Stimulated activated naive B cell treated with anti-CD40 and anti-IgM and Interleukin-4, amounts not matched to agents 10 μg/mL and 1 μg/mL and 100 μg/mL, for 72 hours (primary cell): ENCODE results near the gene CDK6.
"Not testable (repeated sequence)": the region's sequence is repeated elsewhere in the genome, so short reads cannot be mapped to it uniquely, and the experiment has no call there.

Experiments
- ATAC-seq, 2 donors: fragments of 150-1000 bp; cut with Tn5 transposase; replicated peaks; 2 replicates each; pipeline ENCODE4 v1.10.0; 2021; ENCODE audit warnings: moderate library complexity in 1 of 2
- DNase-seq: peaks from one replicate; pipeline ENCODE4 v3.0.0; 2021
- H3K27ac Mint-ChIP-seq: one replicate; pipeline ENCODE4 v1.8.0; 2022; ENCODE audit warnings: mild to moderate bottlenecking, mixed read lengths
- H3K27me3 Mint-ChIP-seq, 2 donors: one replicate each; pipeline ENCODE4 v1.8.0; 2022; ENCODE audit warnings: mixed read lengths in 2 of 2
- H3K36me3 Mint-ChIP-seq, 2 donors: one replicate each; pipeline ENCODE4 v1.8.0; 2022; ENCODE audit warnings: mixed read lengths in 2 of 2, mild to moderate bottlenecking in 1 of 2
- H3K4me1 Mint-ChIP-seq, 2 donors: one replicate each; pipeline ENCODE4 v1.8.0; 2022; ENCODE audit warnings: mixed read lengths in 2 of 2, mild to moderate bottlenecking in 1 of 2
- H3K4me3 Mint-ChIP-seq, 2 donors: one replicate each; pipeline ENCODE4 v1.8.0; 2022; ENCODE audit warnings: mild to moderate bottlenecking in 2 of 2, mixed read lengths in 2 of 2, moderate library complexity in 1 of 2
- H3K9me3 Mint-ChIP-seq, 2 donors: one replicate each; pipeline ENCODE4 v1.8.0; 2022; ENCODE audit warnings: mixed read lengths in 2 of 2, mild to moderate bottlenecking in 1 of 2

Gene CDK6

GRCh38 chr7:92836489-92836999, at the start of gene CDK6:
CDK6 (minus strand) TSS chr7:92836573; CDS start chr7:92833323, 3,250 bp downstream.
- Mint-ChIP-seq H3K27me3 (no peaks in the 10 kb centered on the region), H3K4me1 (peaks cover 20 to 22% of the 10 kb centered on the region in 2 donors), H3K4me3 (peak within 1 kb of the TSS; percentile 88 to 99), H3K36me3 (peaks cover 5 to 17% of the 10 kb centered on the region in 2 donors), H3K27ac (peak within 1 kb of the TSS; percentile 88), H3K9me3 (no peaks in the 10 kb centered on the region)
- peak; percentile 60 for DNase-seq
- peak; percentile 48 to 58 for ATAC-seq

- peaks cover 24 to 31% of the 10 kb centered on the region in 2 donors for H3K9me3 Mint-ChIP-seq
- H3K27ac Mint-ChIP-seq, H3K4me3 Mint-ChIP-seq, ATAC-seq, H3K27me3 Mint-ChIP-seq, DNase-seq: not testable (repeated sequence)
- peaks cover 0 to 20% of the 10 kb centered on the region in 2 donors for H3K36me3 Mint-ChIP-seq
- H3K4me1 Mint-ChIP-seq: peaks cover 16 to 25% of the 10 kb centered on the region in 2 donors
Measured at GRCh38 chr7:92886039-92886438, 49.7 kb upstream of the CDK6 start.

GRCh38 chr7:92884218-92884617, 47.8 kb upstream of the CDK6 start:
- ATAC-seq (peak; percentile 92 to 93), DNase-seq (no peak)
- Mint-ChIP-seq H3K27me3 (no peaks in the 10 kb centered on the region), H3K36me3 (peaks cover 0 to 20% of the 10 kb centered on the region in 2 donors), H3K27ac (no peak overlapping the region), H3K9me3 (peaks cover 24 to 31% of the 10 kb centered on the region in 2 donors), H3K4me3 (no peak overlapping the region), H3K4me1 (peaks cover 16 to 30% of the 10 kb centered on the region in 2 donors)

GRCh38 chr7:92882760-92883159, 46.4 kb upstream of the CDK6 start:
- H3K4me1 Mint-ChIP-seq: peaks cover 16 to 30% of the 10 kb centered on the region in 2 donors
- H3K27ac Mint-ChIP-seq: no peak overlapping the region
- H3K4me3 Mint-ChIP-seq: no peak overlapping the region
- no peak for DNase-seq
- no peak for ATAC-seq
- no peaks in the 10 kb centered on the region for H3K27me3 Mint-ChIP-seq
- peaks cover 0 to 12% of the 10 kb centered on the region in 2 donors for H3K36me3 Mint-ChIP-seq
- peaks cover 18 to 23% of the 10 kb centered on the region in 2 donors for H3K9me3 Mint-ChIP-seq

- Mint-ChIP-seq H3K27me3 (no peaks in the 10 kb centered on the region), H3K4me1 (peaks cover 14 to 30% of the 10 kb centered on the region in 2 donors), H3K9me3 (peaks cover 16% of the 10 kb centered on the region in 2 donors), H3K36me3 (peaks cover 0 to 10% of the 10 kb centered on the region in 2 donors), H3K27ac (no peak overlapping the region), H3K4me3 (no peak overlapping the region)
- ATAC-seq (no peak), DNase-seq (no peak)
Measured at GRCh38 chr7:92881091-92881485, 44.7 kb upstream of the CDK6 start.

- ATAC-seq (peak; percentile 17 to 28), DNase-seq (no peak)
- H3K4me1 Mint-ChIP-seq: peaks cover 14 to 33% of the 10 kb centered on the region in 2 donors
- peaks cover 0 to 10% of the 10 kb centered on the region in 2 donors for H3K36me3 Mint-ChIP-seq
- no peaks in the 10 kb centered on the region for H3K27me3 Mint-ChIP-seq
- no peak overlapping the region for H3K4me3 Mint-ChIP-seq
- no peak overlapping the region for H3K27ac Mint-ChIP-seq
- peaks cover 16% of the 10 kb centered on the region in 2 donors for H3K9me3 Mint-ChIP-seq
Measured at GRCh38 chr7:92880212-92881090, 44.1 kb upstream of the CDK6 start.

DNA sequence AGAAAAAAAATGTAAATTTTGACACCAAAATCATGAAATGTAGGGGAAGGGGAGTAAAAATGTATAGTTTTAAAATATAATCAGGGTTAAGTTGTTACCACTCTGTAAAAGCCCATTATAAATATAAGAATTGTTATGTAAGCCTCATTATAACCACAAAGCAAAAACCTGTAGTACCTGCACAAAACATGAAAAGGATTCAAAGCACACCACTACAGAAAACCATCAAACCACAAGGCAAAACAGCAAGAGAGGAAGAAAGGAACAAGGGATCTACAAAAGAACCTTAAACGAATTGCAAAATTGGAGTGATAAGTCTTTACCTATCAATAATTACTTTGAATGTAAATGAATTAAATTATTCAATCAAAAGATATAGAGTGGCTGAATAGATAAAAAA, 41.0 kb upstream of the CDK6 start:
- DNase-seq (no peak), ATAC-seq (no peak)
- no peak overlapping the region for H3K4me3 Mint-ChIP-seq
- H3K9me3 Mint-ChIP-seq: peaks cover 5 to 9% of the 10 kb centered on the region in 2 donors
- H3K27ac Mint-ChIP-seq: no peak overlapping the region
- H3K27me3 Mint-ChIP-seq: no peaks in the 10 kb centered on the region
- peaks cover 6 to 21% of the 10 kb centered on the region in 2 donors for H3K4me1 Mint-ChIP-seq
- peaks cover 0 to 4% of the 10 kb centered on the region in 2 donors for H3K36me3 Mint-ChIP-seq

DNA sequence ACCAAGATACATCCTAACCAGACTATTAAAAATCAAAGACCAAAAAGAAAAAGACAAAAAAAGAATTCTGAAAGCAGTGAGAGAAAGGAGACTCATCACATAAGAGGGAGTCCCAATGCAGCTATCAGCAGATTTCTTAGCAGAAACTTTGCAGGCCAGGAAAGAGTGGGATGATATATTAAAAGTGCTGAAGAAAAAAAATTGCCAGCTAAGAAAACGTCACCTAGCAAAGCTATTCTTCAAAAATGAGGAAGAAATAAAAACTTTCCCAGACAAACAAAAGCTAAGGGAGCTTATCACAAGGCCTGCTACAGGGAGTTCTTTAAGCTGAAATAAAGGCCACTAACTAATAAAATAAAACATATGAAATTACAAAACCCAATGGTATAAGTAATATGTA, 40.5 kb upstream of the CDK6 start:
- Mint-ChIP-seq H3K4me1 (peaks cover 6 to 21% of the 10 kb centered on the region in 2 donors), H3K4me3 (no peak overlapping the region), H3K36me3 (peaks cover 0 to 4% of the 10 kb centered on the region in 2 donors), H3K9me3 (peaks cover 5 to 8% of the 10 kb centered on the region in 2 donors), H3K27ac (no peak overlapping the region), H3K27me3 (no peaks in the 10 kb centered on the region)
- ATAC-seq (no peak), DNase-seq (no peak)

DNA sequence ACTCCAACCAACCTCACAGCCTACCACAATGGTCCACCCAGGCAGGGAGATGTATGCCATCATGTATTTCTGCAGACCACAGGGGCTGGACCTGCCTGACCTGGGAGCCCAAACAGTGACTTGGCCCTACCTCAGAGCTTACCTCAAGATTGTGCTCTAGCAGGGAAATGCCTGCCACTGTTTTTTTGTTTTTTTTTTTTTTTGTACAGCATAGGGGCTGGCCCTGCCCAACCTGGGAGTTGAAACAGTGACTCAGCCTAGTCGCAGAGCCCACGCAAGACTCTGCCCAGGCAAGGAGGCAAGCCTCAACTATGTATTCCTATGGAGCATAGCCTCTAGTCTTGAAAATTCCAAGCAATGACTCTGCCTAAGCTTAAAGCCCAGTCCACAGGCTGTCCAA, 39.3 kb upstream of the CDK6 start:
- H3K27me3 Mint-ChIP-seq: no peaks in the 10 kb centered on the region
- H3K27ac Mint-ChIP-seq: no peak overlapping the region
- H3K9me3 Mint-ChIP-seq: peaks cover 0 to under 1% of the 10 kb centered on the region in 2 donors
- no peaks in the 10 kb centered on the region for H3K36me3 Mint-ChIP-seq
- no peak for DNase-seq
- no peak overlapping the region for H3K4me3 Mint-ChIP-seq
- H3K4me1 Mint-ChIP-seq: peaks cover 6 to 21% of the 10 kb centered on the region in 2 donors
- ATAC-seq: peak; percentile 39 to 74

DNA sequence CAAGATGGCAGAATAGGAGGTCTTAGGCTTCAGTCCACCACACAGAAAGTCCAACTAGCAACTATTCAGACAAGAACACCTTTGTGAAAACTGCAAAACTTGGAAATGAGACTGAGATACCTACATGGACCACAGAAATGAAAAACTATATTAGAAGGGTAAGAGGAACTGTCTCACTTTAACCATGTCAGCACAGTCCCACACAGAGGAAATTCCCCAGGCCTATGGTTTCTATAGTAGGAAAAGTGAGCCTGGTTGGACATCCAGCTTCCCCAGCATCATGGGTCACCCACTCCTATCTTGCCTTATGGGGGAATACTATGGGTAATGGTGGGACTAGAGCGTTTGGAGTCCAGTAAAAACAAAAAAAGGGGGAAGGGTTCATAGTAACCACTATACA, 38.8 kb upstream of the CDK6 start:
- Mint-ChIP-seq H3K27ac (no peak overlapping the region), H3K9me3 (peaks cover 0 to 3% of the 10 kb centered on the region in 2 donors), H3K27me3 (no peaks in the 10 kb centered on the region), H3K4me3 (no peak overlapping the region), H3K4me1 (peaks cover 6 to 21% of the 10 kb centered on the region in 2 donors), H3K36me3 (no peaks in the 10 kb centered on the region)
- DNase-seq (no peak), ATAC-seq (peak; percentile 53 to 56)

GRCh38 chr7:92874567-92874966, 38.2 kb upstream of the CDK6 start:
- peaks cover 6 to 15% of the 10 kb centered on the region in 2 donors for H3K4me1 Mint-ChIP-seq
- no peak overlapping the region for H3K27ac Mint-ChIP-seq
- peaks cover 0 to 4% of the 10 kb centered on the region in 2 donors for H3K36me3 Mint-ChIP-seq
- peaks cover 4 to 5% of the 10 kb centered on the region in 2 donors for H3K9me3 Mint-ChIP-seq
- DNase-seq (no peak), ATAC-seq (no peak)
- no peaks in the 10 kb centered on the region for H3K27me3 Mint-ChIP-seq
- H3K4me3 Mint-ChIP-seq: no peak overlapping the region

DNA sequence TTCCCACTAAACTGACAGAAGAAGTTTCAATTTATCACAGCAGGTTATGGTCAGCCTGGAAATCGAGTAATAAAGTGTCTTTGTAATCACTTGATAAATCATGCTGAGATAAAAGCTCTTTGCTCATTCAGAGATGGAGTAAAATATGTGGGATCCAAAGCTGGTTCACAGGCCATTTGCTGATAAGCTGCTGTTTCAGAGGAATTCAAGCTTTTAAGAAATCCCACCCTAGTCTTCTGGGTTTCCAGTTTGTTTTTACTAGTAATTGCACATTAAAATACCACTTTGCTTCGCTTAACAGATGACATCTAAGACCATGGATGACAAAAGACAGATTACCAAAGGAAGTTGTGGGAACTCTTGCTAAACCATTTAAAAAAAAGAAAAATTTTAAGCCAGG, 37.4 kb upstream of the CDK6 start:
- no peak for DNase-seq
- peaks cover 6 to 15% of the 10 kb centered on the region in 2 donors for H3K4me1 Mint-ChIP-seq
- no peak overlapping the region for H3K27ac Mint-ChIP-seq
- H3K4me3 Mint-ChIP-seq: no peak overlapping the region
- H3K27me3 Mint-ChIP-seq: no peaks in the 10 kb centered on the region
- no peak for ATAC-seq
- peaks cover 9% of the 10 kb centered on the region in 2 donors for H3K9me3 Mint-ChIP-seq
- peaks cover 0 to 7% of the 10 kb centered on the region in 2 donors for H3K36me3 Mint-ChIP-seq

DNA sequence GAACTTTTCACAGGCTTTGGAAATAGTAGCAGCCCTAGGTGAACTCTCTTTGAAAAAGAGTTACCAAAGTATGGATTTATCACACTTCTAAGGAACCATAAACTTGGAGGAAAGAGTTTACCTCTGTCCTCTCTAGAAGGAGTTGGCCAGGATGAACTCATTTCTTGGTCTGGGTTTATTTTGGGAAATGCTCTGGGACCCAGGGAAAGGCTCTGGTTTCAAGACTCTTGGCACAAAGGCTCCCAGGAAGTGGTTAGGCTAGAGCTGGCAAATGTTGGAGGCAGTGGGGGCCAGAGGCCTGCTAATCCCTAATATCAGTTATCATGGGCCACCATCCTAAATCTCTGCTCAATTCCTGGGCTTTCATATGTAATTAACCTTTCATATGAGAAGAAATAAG, 36.3 kb upstream of the CDK6 start:
- no peaks in the 10 kb centered on the region for H3K27me3 Mint-ChIP-seq
- no peak overlapping the region for H3K27ac Mint-ChIP-seq
- DNase-seq (no peak), ATAC-seq (no peak)
- no peak overlapping the region for H3K4me3 Mint-ChIP-seq
- peaks cover 10 to 15% of the 10 kb centered on the region in 2 donors for H3K9me3 Mint-ChIP-seq
- peaks cover 6 to 15% of the 10 kb centered on the region in 2 donors for H3K4me1 Mint-ChIP-seq
- H3K36me3 Mint-ChIP-seq: peaks cover 6 to 11% of the 10 kb centered on the region in 2 donors

DNA sequence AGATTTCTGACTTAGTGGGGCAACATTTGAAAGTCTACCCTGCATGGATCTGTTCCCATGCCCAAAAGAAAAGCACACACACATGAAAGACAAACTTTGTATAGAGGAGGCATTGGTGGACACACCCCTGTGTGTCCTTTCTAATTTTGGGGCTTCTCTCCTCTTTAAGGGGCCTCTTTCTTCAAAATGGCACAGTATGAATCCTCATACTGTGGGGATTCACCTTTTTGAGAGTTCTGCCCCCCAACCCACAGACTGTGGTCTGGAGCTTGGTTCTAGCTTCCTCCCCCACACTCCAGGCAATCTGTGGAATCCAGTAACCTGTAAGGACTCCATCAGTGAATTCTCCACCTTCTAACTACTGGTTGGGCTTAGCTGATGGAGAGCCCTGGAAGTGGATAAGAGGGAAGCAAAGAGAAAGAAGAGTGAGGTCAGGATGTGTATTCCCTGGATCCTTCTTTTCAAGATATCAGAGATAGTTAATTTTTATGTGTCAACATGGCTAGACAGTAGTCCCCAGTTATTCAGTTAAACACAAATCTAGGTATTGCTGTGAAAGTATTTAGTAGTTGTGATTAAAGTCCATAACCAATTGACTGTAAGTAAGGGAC, 32.4 kb upstream of the CDK6 start:
- no peak overlapping the region for H3K27ac Mint-ChIP-seq
- peaks cover 6 to 11% of the 10 kb centered on the region in 2 donors for H3K36me3 Mint-ChIP-seq
- H3K27me3 Mint-ChIP-seq: no peaks in the 10 kb centered on the region
- H3K4me3 Mint-ChIP-seq: no peak overlapping the region
- ATAC-seq (no peak), DNase-seq (no peak)
- no peaks in the 10 kb centered on the region for H3K4me1 Mint-ChIP-seq
- H3K9me3 Mint-ChIP-seq: peaks cover 10 to 15% of the 10 kb centered on the region in 2 donors
